ENCODE data around the gene RERGL.

DNA sequence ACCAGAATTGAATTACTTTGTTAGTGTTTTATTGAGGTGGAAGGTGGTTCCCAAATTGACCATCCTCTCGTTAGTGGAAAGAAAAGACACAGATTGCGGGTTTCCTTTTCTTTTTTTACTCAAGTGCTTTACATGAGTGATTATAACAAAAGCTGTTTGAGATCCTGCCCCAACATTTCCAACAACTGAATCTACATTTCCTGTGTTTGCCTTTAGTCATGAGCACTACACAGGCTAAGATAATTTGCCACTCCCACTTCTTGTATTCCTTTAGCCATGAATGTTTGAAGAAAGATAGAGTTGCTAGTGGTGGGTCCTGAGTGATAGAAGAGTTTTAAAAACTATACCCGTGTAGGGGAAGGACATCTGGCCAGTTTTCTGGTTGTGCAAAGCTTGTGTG lies 16.0 kb downstream of the RERGL start:
- no peak for TF ChIP-seq CREB5 (CRISPR knock-in tag; IDR thresholded peaks at IDR 0.05; ENCODE audit: low read depth)
- no peak for TF ChIP-seq CSDC2 (CRISPR knock-in tag; IDR thresholded peaks at IDR 0.05)
- TF ChIP-seq ZFP30 (CRISPR knock-in tag; IDR thresholded peaks at IDR 0.05): no peak
- no peak for TF ChIP-seq TCF4 (CRISPR knock-in tag; IDR thresholded peaks at IDR 0.05; ENCODE audit: borderline replicate concordance)
- TF ChIP-seq RARB (CRISPR knock-in tag; IDR thresholded peaks at IDR 0.05): no peak
- TF ChIP-seq PPARA (CRISPR knock-in tag; IDR thresholded peaks at IDR 0.05; ENCODE audit: borderline replicate concordance): no peak
- no peak for TF ChIP-seq ISL1 (CRISPR knock-in tag; IDR thresholded peaks at IDR 0.05)
- no peak for TF ChIP-seq SNAI2 (CRISPR knock-in tag; IDR thresholded peaks at IDR 0.05)

Data from SK-N-SH treated with all-trans-retinoic acid at 6 μM for 48 hours (cell line).